NCI-H1048 (cell line): ENCODE data around the gene GLRA2.
"Not testable (repeated sequence)": the region's sequence is repeated elsewhere in the genome, so short reads cannot be mapped to it uniquely, and the experiment has no call there.

ENCODE experiments used
- DNase-seq: peaks from one replicate; lab custom pipeline; 2025; lab: John Stamatoyannopoulos, UW

GLRA2 gene

DNA sequence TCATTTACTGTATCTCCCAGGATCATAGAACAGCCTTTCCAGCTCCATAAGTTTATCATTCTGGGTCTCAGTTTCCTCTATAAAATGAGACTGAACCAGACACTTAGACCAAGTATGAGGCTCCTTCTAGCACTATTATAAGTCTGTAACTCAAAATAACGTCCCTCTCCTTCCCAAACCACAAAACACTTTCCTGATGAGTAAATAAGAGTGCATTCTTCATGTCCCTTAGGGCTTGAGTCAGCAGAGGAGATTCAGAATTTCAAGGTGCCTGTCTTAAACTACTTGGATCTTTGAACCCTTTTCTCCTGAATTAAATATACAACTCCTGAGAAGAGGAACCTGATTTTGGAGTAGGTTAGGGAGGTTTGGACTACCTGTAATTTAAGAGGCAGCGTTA, 62.6 kb downstream of the GLRA2 start:
- no peak for DNase-seq

DNA sequence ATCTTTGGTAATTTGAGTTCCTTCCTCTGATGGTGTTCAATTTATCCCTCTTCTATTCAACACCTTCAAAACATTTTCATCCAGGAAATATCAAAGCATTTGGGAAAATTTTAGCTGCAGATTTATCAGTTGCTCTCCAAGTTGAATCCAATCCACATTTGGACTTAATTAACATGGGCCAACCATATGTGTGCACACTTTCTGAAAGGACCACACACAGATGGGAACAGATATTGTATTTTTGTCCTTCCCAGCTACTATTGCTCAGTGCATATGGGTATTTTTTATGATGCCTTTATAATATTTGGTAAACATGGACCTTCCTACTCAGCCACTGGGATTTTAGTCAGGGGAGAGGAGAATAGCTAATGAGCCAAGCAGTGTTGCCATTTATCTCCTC, 65.2 kb downstream of the GLRA2 start:
- DNase-seq: no peak

DNA sequence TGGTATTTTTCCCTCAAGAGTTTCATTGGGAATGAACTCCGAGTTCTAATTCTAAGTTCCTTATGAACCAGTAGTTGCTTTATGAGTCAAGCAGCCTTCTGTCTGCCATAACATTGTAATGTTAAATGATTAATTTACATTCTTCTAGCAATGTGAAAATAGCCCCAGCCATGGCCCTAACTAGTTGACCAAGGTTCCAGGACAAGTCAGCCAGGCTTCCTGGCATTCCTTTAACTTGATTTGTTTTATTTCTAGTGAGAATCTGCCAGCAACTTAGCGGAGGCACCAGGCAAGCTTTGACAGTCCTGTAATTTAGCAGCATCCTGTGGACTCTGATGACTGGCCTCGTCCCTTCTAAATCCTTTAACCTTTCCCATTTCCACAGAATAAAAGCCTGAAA, 69.0 kb downstream of the GLRA2 start:
- no peak for DNase-seq

DNA sequence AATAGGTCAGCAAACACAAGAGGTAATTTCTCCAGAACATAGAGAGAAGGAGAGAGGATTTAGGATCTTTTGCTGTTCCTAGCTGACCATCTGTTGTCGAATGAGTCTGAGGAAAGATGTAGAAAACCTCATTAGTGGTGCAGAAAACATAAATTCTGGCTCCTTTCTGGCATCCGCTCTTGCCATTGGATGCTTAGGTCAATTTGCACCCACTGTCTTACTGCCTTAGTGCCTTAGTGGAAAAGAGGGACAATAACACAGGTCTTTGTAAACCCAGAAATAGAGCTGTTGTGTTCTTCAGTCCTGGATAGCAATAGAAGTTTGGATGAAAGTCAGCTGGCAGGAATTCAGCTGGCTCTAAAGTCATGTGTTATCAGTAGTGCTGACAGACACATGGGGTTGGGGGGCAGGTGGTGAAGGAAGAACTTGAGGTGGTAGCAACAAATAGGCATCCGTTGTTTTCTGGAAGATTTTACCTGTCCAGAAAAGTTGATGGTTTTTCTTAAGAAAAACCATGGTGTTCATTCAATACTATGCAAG, 78.2 kb downstream of the GLRA2 start:
- no peak for DNase-seq

DNA sequence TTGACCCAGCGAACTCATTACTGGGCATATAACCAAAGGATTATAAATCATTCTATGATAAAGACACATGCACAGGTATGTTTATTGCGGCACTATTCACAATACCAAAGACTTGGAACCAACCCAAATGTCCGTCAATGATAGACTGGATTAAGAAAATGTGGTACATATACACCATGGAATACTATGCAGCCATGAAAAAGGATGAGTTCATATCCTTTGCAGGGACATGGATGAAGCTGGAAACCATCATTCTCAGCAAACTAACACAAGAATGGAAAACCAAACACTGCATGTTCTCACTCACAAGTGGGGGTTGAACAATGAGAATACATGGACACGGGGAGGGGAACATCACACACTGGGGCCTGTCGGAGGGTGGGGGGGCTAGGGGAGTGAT, 83.1 kb downstream of the GLRA2 start:
- not testable (repeated sequence) for DNase-seq

DNA sequence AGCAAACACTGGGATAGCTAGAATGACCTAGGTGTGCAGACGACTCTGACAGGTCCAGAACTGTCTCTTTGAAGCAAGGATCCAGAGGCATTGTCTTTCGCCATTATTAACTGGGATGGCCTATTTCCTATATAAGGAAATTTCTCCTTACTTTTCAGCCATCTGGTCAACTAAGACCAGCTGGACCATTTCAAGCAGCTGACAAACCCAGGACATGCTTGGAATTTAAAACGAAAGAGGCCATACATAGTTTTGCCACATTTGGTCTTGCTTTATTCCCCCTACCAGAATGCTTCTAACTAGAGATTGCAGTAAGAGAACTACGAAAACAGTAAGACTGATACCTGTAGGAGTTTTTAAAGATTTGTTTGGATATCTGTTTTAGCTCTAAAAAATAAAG, 87.0 kb downstream of the GLRA2 start:
- DNase-seq: no peak

DNA sequence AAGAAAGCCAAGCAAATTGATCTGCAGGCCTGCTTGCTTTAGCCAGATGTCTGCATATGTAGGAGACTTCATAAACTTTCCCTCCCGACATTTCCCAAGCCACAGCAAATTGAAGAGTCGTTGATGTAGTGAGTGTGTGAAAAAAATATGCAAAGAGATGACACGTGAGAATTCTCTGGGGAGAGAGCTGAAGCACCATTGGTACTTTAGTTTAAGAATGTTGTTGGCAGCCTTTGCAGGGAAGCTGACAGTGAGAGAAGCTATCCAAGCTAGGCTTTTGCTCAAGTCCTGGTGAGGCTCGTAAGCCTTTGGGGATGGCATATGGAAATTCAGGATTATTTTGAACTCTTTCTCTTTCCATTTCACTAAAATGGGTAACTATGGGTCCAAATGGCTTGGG, 87.5 kb downstream of the GLRA2 start:
- DNase-seq: no peak

DNA sequence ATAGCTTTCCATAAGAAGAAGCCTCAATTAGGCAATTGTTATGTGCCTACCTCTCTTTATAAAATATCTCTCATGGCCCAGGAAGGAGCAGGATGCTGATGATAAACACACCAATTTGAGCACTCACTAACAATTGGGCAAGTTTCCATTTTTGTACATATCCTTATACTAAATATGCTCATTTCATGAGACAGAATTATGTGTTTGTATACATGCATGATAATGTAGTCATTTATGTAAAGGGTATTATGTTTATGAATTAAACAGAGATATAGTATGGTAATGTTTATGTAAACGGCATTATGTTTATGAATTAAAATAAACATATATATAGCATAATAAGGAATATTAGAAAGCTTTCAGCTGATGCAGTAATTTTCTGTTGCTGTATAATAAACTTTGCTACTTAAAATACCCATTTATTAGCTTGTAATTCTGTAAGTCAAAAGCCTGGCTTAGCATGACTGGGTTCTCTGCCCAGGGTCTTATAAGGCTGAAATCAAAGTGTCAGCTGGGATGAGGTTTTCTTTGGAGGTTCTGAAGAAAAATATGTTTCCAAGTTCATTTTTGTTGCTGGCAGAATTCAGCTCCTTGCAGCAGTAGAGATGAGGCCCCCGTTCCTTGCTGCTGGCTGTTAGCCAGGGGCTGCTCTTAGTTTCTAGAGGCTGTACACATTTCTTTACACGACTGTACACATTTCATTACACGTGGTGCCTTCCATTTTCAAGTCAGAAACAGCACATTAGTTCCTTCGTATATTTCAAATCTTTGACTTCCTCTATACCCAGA, 89.0 kb downstream of the GLRA2 start:
- DNase-seq: no peak

DNA sequence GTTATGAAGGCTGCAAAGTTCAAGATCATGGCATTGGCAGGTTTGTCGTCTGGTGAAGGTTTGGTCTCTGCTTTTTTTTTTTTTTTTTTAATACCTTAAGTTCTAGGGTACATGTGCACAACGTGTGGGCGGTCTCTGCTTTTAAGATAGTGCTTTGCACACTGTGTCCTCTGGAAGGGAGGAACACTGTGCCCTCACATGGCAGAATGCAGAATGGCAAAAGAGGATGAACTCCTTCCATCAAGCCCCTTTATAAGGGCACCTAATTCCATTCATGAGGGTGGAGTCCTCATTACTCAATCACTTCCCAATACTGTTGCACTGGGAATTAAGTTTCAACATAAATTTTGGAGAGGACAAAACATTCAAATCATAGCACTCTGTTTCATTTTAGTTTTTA, 101.4 kb downstream of the GLRA2 start:
- DNase-seq: no peak

DNA sequence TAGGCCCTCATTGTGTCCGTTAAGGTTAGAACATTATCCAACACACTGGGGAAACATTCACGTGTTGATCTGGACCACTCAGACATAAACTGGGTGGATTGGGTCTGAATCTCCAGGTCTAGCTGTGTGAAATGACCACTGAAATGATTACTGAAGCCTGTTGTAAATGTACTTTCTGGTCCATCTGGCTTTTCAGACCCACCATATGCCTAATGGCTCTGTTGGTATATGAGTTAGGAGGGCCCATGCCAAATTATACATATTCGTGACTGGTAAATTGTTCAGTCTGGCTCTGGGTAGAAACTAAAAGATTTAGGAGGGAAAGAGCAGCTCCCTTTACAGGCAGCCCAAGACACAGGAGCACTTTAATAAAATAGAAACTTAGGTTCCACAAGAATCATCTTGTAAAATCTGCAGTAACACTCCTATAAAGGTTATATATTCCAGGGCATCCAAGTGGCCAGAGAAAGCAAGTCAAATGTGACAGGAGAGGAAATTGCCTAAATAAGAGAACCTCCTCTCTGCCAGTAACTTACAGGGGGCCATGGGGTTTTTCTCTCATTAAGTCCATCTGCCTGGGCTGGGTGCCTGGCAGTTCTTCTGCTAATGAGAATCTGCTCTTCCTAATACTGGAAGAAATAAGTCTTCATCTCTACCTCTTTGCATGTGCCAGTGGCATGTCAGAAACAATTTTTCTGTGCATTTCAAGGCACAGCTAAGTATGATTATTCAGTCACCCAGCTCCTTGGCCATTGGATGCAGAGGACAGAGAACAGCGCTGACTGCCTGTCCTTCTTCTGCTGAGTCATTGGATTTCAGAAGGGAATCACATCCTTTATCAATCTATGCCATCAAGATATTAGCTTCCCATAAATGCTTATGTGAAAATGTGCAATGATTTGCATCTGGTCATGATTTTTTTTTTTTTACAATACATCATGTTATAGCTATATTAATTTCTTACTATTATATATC, 112.6 kb downstream of the GLRA2 start:
- no peak for DNase-seq

DNA sequence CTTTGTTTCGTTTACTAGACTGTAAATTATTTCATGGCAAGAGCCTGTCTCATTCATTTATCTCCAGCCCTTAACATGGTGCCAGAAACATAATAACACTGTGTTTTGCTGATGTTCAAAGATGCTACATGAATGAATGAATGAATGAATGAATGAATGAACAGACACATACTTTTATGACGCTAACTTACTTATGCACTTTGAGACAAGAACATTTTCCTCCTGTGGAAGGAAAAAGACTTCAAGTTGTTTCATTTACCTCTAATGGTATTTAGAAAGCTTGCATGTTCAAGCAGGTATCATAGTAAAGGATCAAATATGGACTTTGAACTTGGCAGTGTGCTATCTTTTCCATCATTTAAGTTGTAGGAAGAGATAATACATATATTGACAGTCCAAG, 131.6 kb downstream of the GLRA2 start:
- no peak for DNase-seq

DNA sequence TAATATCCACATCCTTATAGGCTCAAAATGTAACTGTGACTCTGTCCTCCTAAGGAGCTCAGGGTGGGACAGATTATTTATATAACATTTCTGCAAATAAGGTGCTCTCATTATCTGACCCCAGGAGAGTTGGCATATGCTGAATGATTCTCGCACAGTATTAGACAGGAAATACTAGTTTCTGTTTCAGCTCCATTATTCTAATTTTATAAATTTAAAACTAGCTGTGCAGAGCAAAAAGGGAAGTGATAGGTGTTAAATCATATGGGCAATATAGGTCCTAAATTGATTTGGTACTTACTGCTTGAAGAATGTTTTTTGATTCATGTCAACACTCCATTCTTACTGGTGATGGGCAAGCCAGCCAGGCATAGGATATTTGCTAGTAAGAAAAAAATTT, 141.5 kb downstream of the GLRA2 start:
- no peak for DNase-seq

DNA sequence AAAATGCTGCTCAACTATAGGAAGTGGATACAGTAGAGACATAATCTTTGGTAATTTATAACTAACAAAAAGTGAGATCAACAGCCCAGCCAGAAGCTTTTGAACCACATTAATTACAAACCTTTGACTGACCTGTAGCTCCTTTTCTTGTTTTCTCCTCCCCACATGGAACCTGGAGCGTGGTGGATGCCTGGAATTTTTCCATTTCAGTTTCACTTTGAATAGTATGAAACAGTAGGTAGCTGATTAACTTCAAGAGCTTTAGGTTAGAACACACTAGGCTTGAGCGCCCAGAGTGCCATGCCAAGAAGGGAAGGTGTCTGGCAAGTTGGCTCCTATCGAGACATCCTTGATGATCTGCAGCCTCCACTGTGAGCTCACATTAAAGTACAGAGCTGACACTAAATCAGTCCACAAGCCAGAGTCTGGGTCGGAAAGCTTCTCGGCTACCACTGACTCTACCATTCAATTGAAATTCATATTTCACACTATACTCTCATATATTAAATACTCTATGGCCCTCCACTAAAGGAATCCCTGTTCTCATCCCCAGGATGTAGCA, 143.4 kb downstream of the GLRA2 start:
- DNase-seq: no peak

DNA sequence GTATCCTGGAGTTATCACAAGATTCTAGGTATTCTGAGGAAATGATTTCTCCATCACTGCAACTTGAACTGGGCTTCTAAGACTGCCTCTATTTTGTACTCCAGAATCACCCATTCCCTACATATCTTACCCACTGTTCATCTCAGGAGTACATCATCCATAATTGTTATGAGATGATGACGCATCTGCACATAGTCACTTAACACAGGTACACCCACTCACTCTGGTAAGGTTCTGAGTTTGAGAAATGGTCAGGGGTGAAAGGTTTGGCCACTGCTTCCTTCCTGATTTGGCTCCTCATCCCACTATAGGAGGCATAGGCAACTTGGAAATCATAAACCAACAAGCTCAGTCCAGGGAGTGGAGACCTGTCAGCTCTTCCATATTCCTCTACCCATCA, 143.9 kb downstream of the GLRA2 start:
- DNase-seq: no peak

DNA sequence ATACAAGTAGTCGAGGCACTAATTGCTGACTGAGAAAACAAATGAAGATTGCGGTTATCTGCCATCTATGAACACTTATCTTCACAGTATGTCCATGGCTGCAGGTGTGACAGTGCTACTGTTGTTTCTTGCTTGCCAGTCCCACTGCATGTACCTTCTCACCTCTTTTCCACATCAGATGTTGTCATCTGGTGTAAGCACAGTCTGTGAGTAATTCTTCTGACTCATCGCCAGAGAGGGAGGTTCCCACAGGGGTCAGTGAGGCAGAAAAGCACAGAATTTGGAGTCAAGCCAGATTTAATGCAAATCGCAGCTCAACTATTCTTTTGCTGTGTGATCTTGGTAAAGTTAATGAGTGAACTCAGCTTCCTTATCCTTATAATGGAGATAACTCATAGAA, 144.4 kb downstream of the GLRA2 start:
- DNase-seq: peak; percentile 7

DNA sequence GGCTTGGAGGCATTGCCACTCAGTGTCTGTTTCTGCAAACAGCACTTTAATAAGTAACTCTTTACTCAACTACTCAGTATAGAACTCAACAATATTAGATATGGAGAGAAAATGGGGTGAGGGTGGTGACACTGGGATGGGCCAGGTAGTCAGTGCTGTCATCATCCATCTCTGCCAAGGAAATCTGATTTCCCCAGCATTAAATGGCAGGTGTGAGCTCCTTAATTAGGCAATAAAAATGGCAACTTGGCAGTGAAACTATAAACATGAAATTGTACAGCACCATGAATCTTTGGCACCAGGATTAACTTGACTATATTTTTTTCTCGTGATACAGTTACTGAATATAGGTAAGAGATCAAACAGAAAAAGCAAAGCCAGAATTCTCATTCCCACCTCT, 146.2 kb downstream of the GLRA2 start:
- DNase-seq: no peak

DNA sequence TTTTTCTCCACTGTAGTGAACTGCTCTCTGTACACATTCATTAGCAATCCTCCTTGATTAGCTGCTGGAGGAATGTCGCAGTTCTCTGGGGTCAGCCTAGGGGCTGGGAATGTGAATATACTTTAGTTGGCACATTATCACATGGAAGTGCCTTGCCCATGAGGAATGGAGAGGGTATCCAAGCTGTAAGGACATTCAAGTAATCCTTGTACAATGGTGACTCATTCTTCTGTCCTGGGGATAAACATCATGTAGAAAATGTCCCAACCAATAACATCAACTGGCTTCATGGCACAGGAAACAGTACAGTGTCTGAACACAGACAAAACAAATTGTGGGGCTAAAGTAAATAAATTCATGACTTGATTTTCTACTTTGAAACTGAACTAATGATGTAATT, 147.1 kb downstream of the GLRA2 start:
- DNase-seq: no peak

DNA sequence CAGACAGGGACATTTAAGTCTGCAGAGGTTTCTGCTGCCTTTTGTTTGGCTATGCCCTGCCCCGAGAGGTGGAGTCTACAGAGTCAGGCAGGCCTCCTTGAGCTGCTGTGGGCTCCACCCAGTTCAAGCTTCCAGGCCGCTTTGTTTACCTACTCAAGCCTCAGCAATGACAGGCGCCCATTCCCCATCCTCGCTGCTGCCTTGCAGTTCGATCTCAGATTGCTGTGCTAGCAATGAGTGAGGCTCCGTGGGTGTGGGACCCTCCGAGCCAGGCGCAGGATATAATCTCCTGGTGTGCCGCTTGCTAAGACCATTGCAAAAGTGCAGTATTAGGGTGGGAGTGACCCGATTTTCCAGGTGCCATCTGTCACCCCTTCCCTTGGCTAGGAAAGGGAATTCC, 159.0 kb downstream of the GLRA2 start:
- DNase-seq: not testable (repeated sequence)

DNA sequence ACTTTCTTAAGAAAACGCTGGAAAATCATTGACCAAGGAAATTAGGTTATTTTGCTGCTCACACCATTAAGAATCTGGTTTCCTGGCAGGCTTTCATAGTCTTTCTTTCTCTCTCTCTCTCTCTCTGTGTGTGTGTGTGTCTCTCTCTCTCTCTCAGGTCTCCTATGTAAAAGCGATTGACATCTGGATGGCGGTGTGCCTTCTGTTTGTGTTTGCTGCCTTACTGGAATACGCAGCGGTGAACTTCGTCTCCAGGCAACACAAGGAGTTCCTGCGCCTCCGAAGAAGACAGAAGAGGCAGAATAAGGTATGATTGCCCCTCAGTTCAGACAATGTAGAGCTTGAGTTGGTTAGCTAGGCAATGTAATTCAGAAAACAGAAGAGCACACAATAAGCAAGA, 161.2 kb downstream of the GLRA2 start:
- no peak for DNase-seq

DNA sequence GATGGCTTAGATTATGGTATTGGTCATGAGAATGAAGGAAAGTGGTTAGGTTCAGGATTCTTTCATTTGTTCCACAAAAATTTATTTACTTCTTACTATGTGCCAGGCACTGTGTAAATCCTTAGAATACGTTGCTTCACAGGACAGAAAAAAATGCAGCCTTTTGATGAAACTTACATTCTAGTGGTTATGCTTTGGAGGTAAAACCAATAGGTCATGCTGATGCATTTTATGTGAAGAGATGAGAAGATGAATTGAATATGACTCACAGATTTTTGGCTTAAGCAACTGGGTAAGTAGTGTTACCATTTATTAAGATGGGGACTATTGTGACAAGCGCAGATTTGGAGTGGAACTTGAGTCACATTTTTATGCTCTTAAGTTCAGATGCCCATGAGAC, 165.3 kb downstream of the GLRA2 start:
- no peak for DNase-seq

DNA sequence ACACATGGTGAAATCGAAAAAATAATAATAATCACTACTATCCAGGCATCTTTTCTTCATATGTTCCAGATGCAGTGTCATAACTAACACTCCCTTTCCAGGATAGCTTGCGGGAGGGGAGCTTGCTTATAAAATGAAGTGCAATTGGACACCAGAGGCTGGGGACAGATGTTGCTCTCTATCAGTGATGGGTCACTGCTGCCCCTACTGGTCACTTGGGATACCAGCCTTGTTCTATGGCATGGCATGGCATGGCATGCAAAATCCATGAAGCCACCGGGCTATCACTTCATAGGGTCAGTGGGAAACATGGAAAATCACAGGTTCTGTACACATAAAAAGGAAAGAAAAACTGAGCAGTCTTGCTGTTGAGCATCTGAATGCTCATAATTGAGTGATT, 168.1 kb downstream of the GLRA2 start:
- DNase-seq: no peak

DNA sequence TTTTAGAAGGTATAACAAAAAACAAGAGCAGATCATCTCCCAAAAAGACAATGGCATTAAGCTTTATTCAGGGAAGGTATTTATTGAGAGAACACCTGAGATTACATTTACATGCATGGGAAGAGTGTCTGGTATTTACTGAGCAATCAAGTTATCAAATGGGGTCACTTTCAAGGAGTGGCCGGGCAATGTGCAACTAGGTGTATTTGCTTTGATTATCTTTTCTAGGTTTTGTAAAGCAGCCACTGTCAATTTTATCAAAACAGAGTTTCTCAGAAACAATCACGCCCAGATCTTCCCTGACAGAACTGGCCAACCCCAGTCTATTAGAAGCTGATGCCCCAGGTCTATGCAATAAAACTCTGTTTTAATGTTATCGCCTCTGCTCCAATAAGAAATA, 169.5 kb downstream of the GLRA2 start:
- DNase-seq: no peak

DNA sequence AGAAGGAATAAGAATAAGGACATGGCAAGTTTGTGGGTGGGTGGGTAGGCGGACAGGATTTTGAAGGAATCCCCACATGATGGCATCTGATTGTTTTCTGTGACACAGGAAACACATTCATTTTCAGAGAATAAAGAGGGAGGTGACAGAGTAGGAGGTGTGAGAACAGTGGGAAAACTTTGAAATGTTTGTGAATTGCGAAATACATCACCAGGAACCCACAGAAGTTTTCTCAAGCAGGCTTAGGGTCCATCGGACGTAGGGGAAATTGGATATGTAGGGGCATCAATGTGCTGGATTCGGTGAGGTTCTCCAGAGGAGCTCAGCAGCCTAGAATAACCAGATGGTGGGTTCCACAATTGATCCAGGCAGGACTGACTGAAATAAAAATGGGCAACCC, 171.6 kb downstream of the GLRA2 start:
- no peak for DNase-seq
